Head of caudate nucleus (tissue), 42 donors: ENCODE data around the gene THSD4.
A peak's percentile ranks its signal among the peaks of the same experiment; 100 is the strongest.
"Not testable (repeated sequence)": the region's sequence is repeated elsewhere in the genome, so short reads cannot be mapped to it uniquely, and the experiment has no call there.

ENCODE experiments used
- DNase-seq, 42 donors: peaks; one replicate each; pipeline versions ENCODE4 v3.0.0 to v3.0.0-alpha.2; 2020 to 2021; ENCODE audit warnings: mixed read lengths in 7 of 42
- intact Hi-C: fragments of 100-400 bp; cut with DNase I; formaldehyde crosslinking; loops from one replicate; pipeline ENCODE4 v1.15.0; 2022

The THSD4 gene

GRCh38 chr15:71199384-71200351 is 84.4 kb downstream of the THSD4 start:
- DNase-seq: no peak
- intact Hi-C loops: no loop called here

DNA sequence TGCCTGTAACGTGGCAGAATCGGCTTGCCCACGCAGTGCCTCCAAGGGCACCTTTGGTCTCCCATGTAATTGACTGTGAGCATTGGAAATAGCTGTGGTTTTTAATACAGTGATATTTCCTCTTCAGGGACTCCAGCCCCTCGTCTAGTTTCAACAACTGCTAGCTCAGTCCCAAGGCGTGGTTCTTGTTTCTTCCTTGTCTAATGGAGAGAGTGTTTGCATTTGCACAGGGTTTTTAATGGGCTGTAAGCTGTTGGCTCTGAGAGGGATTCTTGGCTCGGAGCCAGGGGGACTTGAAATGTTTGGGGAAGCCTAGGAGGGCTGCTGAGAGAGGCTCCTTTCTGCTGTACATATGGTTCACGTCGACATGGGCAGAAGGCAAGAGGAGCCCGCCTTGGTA is 86.2 kb downstream of the THSD4 start:
- no peak for DNase-seq
- intact Hi-C loops: no loop called here

DNA sequence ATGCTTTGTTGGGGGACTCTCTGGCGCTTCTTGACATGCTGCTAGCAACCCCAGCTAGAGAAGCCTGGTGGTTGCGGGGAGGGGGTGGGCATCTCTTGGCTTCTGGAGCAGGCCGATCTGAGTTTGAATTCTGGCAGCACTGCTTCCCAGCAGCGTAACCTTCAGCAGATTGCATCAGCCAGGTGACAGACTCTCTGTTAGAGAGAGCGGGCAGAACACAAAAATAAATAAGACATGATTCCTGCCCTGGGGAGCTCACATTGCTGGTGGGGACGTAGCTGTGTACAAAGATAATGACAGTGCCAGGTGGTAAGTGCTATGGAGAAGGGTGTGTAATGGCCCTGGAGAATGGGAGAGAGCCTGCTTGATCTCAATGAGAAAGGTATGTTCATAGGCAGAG is 87.4 kb downstream of the THSD4 start:
- DNase-seq: no peak
- intact Hi-C loops: no loop called here

GRCh38 chr15:71203586-71204474 is 88.6 kb downstream of the THSD4 start:
- intact Hi-C loops: no loop called here
- no peak for DNase-seq

DNA sequence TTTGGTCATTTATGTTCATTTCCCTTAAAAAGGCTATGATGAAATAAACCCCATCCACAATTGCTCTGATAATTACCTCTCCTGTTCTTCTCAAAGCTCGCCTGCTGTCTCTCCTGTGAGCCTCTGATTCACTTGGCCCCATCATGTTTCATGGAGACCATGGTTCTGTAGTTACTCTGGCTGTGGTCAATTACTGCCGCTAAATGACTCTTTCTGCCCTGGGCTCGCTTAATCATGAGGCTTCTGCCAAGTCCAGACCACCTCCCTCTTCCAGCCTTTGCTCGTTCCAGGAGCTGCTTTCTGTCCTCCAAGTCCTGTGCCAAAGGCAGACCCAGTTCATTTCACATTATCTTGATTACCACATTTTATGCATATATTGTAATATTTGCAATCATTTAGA is 91.9 kb downstream of the THSD4 start:
- peak in 1 of 42 donors; percentile 10 for DNase-seq

DNA sequence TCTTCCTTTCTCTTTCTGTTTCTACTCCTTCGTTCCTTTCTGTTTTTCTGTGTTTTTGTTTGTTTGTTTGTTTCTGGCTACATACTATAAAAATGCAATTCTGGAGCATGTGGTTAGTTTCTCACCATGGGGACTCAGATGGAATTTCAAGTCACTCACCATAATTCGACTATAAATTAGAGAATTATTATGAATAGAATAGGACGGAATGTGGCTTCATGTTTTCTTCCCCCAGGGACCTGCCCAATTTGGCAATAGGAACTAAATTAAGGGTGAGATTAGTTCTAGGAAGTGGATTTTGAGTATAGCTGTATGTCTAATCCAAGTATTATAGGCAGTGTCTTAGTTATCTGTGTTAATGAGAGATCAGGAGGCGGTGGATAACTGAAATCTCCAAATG is 96.9 kb downstream of the THSD4 start:
- intact Hi-C loops: no loop called here
- no peak for DNase-seq

More for the DNA sequence above, 91.9 kb downstream of the THSD4 start:
- intact Hi-C loops: no loop called here

DNA sequence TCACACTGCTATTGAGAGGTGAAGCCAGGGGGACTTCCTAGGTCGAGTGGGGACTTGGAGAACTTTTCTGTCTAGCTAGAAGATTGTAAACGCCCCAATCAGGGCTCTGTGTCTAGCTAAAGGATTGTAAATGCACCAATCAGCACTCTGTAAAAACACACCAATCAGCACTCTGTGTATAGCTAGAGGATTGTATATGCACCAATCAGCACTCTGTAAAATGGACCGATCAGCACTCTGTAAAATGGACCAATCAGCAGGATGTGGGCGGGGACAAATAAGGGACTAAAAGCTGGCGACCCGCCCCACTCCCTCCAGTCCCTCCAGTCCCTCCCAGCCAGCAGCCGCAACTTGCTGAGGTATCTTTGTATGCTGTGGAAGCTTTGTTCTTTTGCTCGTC is 98.7 kb downstream of the THSD4 start:
- DNase-seq, intact Hi-C loops: not testable (repeated sequence)

DNA sequence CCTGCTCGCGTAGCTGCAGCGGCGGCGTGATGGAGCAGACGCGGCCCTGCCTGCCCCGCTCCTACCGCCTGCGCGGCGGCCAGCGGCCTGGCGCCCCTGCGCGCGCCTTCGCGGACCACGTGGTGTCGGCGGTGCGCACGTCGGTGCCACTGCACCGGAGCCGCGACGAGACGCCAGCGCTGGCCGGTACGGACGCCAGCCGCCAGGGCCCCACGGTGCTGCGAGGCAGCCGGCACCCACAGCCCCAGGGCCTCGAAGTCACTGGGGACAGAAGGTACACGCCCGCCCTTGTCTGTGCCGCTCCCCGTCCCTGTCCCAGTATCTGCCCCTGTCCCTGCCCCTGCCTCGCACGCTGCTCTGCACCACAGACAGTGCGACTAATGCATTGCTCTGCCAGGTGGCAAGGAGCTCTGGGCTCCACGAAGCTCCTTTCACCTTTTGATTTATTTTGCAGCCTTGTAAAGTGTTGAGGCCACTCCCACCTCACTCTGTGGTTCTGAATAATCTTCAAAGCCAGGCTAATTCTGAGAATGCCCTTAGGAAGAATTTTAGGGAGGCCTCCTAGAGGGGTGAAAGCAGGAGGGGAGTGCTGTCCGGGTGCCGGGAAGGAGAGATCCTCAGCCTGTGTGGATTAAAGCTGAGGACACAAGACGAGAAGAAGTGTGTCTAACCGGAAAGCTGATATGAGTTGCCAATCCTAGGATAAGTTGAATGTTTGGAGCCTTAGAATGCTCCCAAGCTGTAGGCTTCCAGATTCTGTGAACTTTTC is 100.0 kb downstream of the THSD4 start:
- intact Hi-C loops: no loop called here
- no peak for DNase-seq

- intact Hi-C loops: no loop called here
- no peak for DNase-seq
These were observed 103.1 kb downstream of the THSD4 start for GRCh38 chr15:71218272-71218805.

GRCh38 chr15:71219101-71219500 is 103.8 kb downstream of the THSD4 start:
- DNase-seq: no peak
- intact Hi-C loops: no loop called here

GRCh38 chr15:71219645-71220044 is 104.4 kb downstream of the THSD4 start:
- DNase-seq: no peak
- intact Hi-C loops: no loop called here

DNA sequence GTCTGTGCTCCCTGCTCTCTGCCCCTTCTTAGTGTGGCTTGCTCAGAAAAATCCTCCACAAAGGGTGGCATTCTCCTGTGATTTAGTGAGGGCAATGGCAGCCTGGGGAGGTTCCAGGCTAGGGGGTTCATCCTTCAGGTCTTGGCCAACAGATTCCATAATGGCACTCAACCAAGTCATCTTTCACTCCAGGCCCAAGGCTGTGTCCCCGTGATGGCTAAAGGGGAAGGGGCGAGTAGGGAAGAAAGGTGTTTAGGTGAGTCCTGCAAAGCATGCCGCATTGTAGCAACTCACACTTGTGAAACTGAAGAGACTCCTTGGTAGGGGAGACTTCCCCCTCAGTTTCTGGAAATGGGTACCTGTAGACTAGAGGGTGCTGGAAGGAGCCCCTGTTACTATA is 105.6 kb downstream of the THSD4 start:
- no peak for DNase-seq

DNA sequence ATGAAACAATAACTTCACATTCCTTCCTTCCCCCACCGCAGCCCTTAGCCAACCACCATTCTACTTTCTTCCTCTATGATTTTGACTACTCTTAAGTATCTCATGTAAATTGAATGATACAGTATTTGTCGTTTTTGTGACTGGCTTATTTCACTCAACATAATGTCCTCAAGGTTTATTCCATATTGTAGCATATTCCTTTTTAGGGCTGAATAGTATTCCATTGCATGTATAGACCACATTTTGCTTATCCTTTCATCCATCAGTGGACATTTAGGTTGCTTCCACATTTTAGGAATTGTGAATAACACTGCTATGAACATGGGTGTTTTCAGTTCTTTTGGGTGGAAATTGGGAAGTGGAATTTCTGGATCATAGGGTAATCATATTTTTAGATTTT is 106.1 kb downstream of the THSD4 start:
- intact Hi-C loops: no loop called here
- DNase-seq: no peak

More for the DNA sequence above, 105.6 kb downstream of the THSD4 start:
- intact Hi-C loops: no loop called here

GRCh38 chr15:71223516-71223915 is 108.2 kb downstream of the THSD4 start:
- intact Hi-C loops: no loop called here
- no peak for DNase-seq

GRCh38 chr15:71224024-71224423 is 108.8 kb downstream of the THSD4 start:
- no peak for DNase-seq
- intact Hi-C loops: no loop called here

DNA sequence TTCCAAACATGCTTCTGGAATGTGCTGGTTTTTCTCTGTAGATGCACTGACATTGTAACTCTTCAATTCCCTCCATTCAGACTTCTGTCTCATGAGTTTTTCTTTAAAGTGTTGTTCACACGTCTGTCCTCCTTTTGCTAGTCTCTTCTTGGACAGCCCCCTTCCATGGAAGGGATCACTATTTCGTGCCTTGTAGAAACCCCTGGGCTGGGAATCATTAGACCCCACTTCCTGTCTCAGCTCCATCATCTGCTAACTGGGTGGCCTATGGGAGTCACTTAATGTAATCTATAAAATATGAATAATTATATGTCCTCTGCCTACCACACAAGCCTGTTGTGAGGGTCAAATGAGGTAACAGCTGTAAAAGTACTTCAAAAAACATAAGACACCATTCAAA is 110.6 kb downstream of the THSD4 start:
- intact Hi-C loops: no loop called here
- DNase-seq: no peak

GRCh38 chr15:71226536-71227455 is 111.5 kb downstream of the THSD4 start:
- intact Hi-C loops: no loop called here
- DNase-seq: no peak

GRCh38 chr15:71228403-71228802 is 113.1 kb downstream of the THSD4 start:
- intact Hi-C loops: no loop called here
- no peak for DNase-seq
